ENCODE data around the gene IDE.

GRCh38 chr10:92451431-92451830, 122.5 kb downstream of the IDE start:
- TF ChIP-seq CTCF (IDR thresholded peaks at IDR 0.05) (no peak), POLR2A (IDR thresholded peaks at IDR 0.05) (no peak)
